ENCODE data around the gene GATAD2A.

GATAD2A gene

DNA sequence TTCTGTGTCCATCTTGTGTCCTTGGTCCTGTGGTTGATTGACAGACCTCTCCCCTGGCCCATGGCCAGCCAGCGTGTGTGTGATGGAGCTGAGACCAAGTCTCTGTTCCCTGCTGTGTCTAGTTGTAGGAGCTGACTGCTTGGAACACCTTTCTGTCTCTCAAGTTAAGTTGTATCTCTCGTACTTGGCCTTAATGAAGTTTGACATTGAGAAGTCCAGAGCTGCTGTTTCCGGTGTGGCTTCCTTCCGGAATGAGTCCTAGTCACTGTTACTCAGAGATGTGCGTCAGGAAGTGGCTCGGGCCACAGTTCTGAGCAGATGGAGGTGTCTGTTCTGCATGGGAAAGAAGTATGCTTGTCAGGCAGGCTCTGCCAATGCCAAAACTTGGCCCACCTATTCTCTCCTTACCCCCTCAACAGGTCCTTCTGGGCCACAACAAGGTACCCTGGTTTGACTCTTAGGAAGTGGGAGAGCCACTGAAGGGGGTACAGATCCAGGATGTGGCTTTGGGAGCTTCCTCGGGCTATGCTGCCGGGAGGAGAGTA lies 54.3 kb downstream of the GATAD2A start:
- Histone ChIP-seq H3K9ac (no peak overlapping the region), H3K4me3 (ENCODE audit: low read depth, low read length) (no peak overlapping the region)

GRCh38 chr19:19460258-19460731 lies 54.8 kb downstream of the GATAD2A start:
- no peaks in the 10 kb centered on the region for H3K9me3 ChIP-seq (ENCODE audit: control insufficient read depth, low read length)
- H3K27ac ChIP-seq = peak overlapping the region; percentile 85
- no peak overlapping the region for H3K4me3 ChIP-seq (ENCODE audit: low read depth, low read length)
- no peaks in the 10 kb centered on the region for H3K36me3 ChIP-seq (ENCODE audit: control insufficient read depth, insufficient read depth, low read length)
- no peaks in the 10 kb centered on the region for H3K27me3 ChIP-seq (ENCODE audit: control insufficient read depth, insufficient read depth, low read length)
- H3K9ac ChIP-seq = no peak overlapping the region
- TF ChIP-seq CTCF (IDR thresholded peaks at IDR 0.05) = no peak
- H2AFZ ChIP-seq = no peak overlapping the region
- H3K4me2 ChIP-seq (ENCODE audit: low read length) = no peak overlapping the region
- peaks cover 53% of the 10 kb centered on the region for H3K4me1 ChIP-seq
- H3K79me2 ChIP-seq = peaks cover 58% of the 10 kb centered on the region

More for the DNA sequence above, 54.3 kb downstream of the GATAD2A start:
- H3K4me2 ChIP-seq (ENCODE audit: low read length) = no peak overlapping the region
- no peaks in the 10 kb centered on the region for H3K9me3 ChIP-seq (ENCODE audit: control insufficient read depth, low read length)
- peaks cover 48% of the 10 kb centered on the region for H3K4me1 ChIP-seq
- no peak for TF ChIP-seq CTCF (IDR thresholded peaks at IDR 0.05)
- H3K27me3 ChIP-seq (ENCODE audit: control insufficient read depth, insufficient read depth, low read length) = no peaks in the 10 kb centered on the region
- no peaks in the 10 kb centered on the region for H3K36me3 ChIP-seq (ENCODE audit: control insufficient read depth, insufficient read depth, low read length)
- peak overlapping the region; percentile 85 for H3K27ac ChIP-seq
- peaks cover 58% of the 10 kb centered on the region for H3K79me2 ChIP-seq
- no peak overlapping the region for H2AFZ ChIP-seq

- Histone ChIP-seq H3K79me2 (peaks cover 59% of the 10 kb centered on the region), H3K27me3 (ENCODE audit: control insufficient read depth, insufficient read depth, low read length) (no peaks in the 10 kb centered on the region), H3K27ac (peak overlapping the region; percentile 85), H3K4me3 (ENCODE audit: low read depth, low read length) (no peak overlapping the region), H3K9ac (no peak overlapping the region), H3K4me1 (peaks cover 58% of the 10 kb centered on the region), H2AFZ (peak overlapping the region; percentile 59), H3K36me3 (ENCODE audit: control insufficient read depth, insufficient read depth, low read length) (no peaks in the 10 kb centered on the region), H3K9me3 (ENCODE audit: control insufficient read depth, low read length) (no peaks in the 10 kb centered on the region), H3K4me2 (ENCODE audit: low read length) (no peak overlapping the region)
- TF ChIP-seq CTCF (IDR thresholded peaks at IDR 0.05) = no peak
Measured at GRCh38 chr19:19460761-19461265, 55.3 kb downstream of the GATAD2A start.

GRCh38 chr19:19461306-19461670 lies 55.8 kb downstream of the GATAD2A start:
- peak overlapping the region; percentile 59 for H2AFZ ChIP-seq
- peaks cover 59% of the 10 kb centered on the region for H3K4me1 ChIP-seq
- no peak overlapping the region for H3K9ac ChIP-seq
- H3K4me2 ChIP-seq (ENCODE audit: low read length) = no peak overlapping the region
- no peaks in the 10 kb centered on the region for H3K9me3 ChIP-seq (ENCODE audit: control insufficient read depth, low read length)
- peaks cover 60% of the 10 kb centered on the region for H3K79me2 ChIP-seq
- TF ChIP-seq CTCF (IDR thresholded peaks at IDR 0.05) = no peak
- no peaks in the 10 kb centered on the region for H3K27me3 ChIP-seq (ENCODE audit: control insufficient read depth, insufficient read depth, low read length)
- no peaks in the 10 kb centered on the region for H3K36me3 ChIP-seq (ENCODE audit: control insufficient read depth, insufficient read depth, low read length)
- H3K27ac ChIP-seq = peak overlapping the region; percentile 85
- no peak overlapping the region for H3K4me3 ChIP-seq (ENCODE audit: low read depth, low read length)
